Adrenal gland (tissue), 12 donors: ENCODE data around the gene VAMP2. TPM values are rescaled to one million over a fixed set of nuclear protein-coding genes. Genes with fewer than 3 reads are reported as not detected.

Source experiments
- DNase-seq, 7 donors: peaks; one replicate each; pipeline ENCODE4 v3.0.0-alpha.2; 2019 to 2020
- H3K27ac ChIP-seq, 5 donors: fragments of 200-600 bp; sonication (generic) in 4 of 5; 1 replicate in 3 of 5; 2 replicates in 2 of 5; pipeline versions ENCODE4 v1.5.1 to v1.8.0; 2016 to 2020; ENCODE audit warnings: mild to moderate bottlenecking in 1 of 5
- H3K27me3 ChIP-seq: fragments of 200-600 bp; 2 replicates; pipeline ENCODE4 v1.8.0; 2021
- H3K36me3 ChIP-seq, 2 donors: fragments of 200-600 bp; replicated peaks in 1 of 2; 1 replicate in 1 of 2; 2 replicates in 1 of 2; pipeline versions ENCODE4 v1.5.1 to v1.8.0; 2018 to 2022
- H3K4me1 ChIP-seq, 2 donors: fragments of 200-600 bp; replicated peaks in 1 of 2; 1 replicate in 1 of 2; 2 replicates in 1 of 2; pipeline versions ENCODE4 v1.5.1 to v1.8.0; 2018 to 2021
- H3K4me3 ChIP-seq, 4 donors: fragments of 200-600 bp; sonication (generic) in 3 of 4; one replicate each; pipeline ENCODE4 v1.5.1; 2016 to 2018
- H3K9me3 ChIP-seq, 3 donors: fragments of 200-600 bp; sonication (generic) in 1 of 3; replicated peaks in 1 of 3; 1 replicate in 2 of 3; 2 replicates in 1 of 3; pipeline versions ENCODE4 v1.5.1 to v1.8.0; 2016 to 2021
- POLR2A ChIP-seq, 2 donors: fragments of 450-650 bp; IDR thresholded peaks; one replicate each; pipeline ENCODE4 v1.6.1; 2017; ENCODE audit warnings: antibody characterized with exemption in 2 of 2, mild to moderate bottlenecking in 2 of 2, moderate library complexity in 1 of 2
- WGBS, 4 donors: extraction: QIAGEN DNeasy Blood & Tissue Kit in 2 of 4; methylation state at CpG; one replicate each; pipeline versions ENCODE4 v1.1.5 to v1.1.7; 2013 to 2017; 5-methylcytosine and 5-hydroxymethylcytosine counted together
- intact Hi-C, 2 donors: fragments of 100-400 bp; cut with DNase I; formaldehyde crosslinking; loops; one replicate each; pipeline versions ENCODE4 v1.14.1 to v1.15.0; 2022 to 2023
- polyA plus RNA-seq, 3 donors: library from polyadenylated mRNA; stranded (reverse); fragments of 200-250 nt in 2 of 3; fragments of 350-450 nt in 1 of 3; fragmentation: Illumina TruSeq in 1 of 3; extraction: RNeasy Lipid Tissue Mini Kit (QIAGEN cat#74804) in 1 of 3; gene quantifications; one replicate each; pipeline ENCODE4 v1.2.3, GENCODE V29; 2013 to 2014
- total RNA-seq, 9 donors: library from RNA; depleted of rRNA in 4 of 9; stranded (reverse); fragments of >200 nt in 4 of 9; fragments of 120-200 nt in 1 of 9; fragmentation: NEBNext Ultra II Directional in 1 of 9; extraction: Animal tissue kit (Norgen Biotek cat#: 25700) in 1 of 9; gene quantifications; one replicate each; pipeline versions ENCODE4 v1.1.0 to v1.2.4, GENCODE V29; 2013 to 2023
- TF ChIP-seq, protein P1 (sequence below), 6 experiments: fragments of 450-650 bp in 4 of 6; fragments of 200-600 bp in 2 of 6; sonication (generic) in 1 of 6; IDR thresholded peaks; 1 replicate in 5 of 6; 2 replicates in 1 of 6; pipeline versions ENCODE4 v1.5.1 to v1.8.0; 2016 to 2021; ENCODE audit warnings: antibody characterized with exemption in 6 of 6, mild to moderate bottlenecking in 2 of 6, moderate library complexity in 1 of 6
- donor health status: healthy with polysubstance abuse.
- donor health status: Bipolar disorder and iron deficiency.
- donor health status: DM: yes; HTN: yes; CAD: no.
- donor health status: DM: no; HTN: no; CAD: no.
- donor health status: DM: no; HTN: no; CAD: no.
- donor health status: DM: yes; HTN: yes; CAD: no.

VAMP2 gene
- total and polyA plus RNA-seq, 12 donors: 18.8 to 206 (median 73.5) TPM

DNA sequence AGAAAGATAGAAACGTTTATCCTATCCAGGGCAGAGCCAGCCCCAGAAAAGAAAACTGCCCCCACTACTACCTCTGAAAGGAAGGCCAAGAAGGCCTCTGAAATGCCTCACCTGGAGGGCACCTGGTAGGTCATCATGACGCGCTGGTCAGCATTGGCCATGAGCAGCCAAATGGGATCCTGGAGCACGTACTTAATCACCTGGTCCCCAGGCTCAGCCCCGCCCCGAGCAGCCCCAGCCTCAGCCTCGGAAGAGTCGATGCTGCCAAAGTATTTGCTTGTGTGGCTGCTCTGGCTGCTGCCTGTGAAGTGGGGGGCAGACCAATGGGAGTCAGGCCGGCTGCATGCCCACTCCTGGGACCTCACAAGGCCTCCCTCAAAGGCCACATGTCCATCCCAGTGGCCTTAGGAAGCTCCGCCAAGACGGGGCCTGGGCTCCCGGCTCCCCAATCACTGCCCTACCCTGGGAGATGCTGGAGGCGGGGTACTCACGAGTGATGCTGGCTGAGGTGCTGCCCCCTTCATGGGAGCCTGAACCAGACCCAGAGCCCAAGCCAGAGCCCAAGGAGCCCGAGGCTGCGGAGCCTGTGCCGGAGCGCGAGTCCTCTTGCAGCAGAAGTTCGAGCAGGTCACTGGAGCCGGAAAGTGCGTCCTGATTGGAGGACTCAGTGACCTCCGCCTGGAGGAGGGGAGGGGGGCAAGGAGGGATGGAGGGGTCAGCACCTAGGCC is 20.4 kb downstream of the VAMP2 start:
- H3K27ac ChIP-seq: peak overlapping the region in 2 of 5 donors; percentile 4 to 90
- peaks cover 0 to 24% of the 10 kb centered on the region in 2 donors for H3K4me1 ChIP-seq
- H3K4me3 ChIP-seq: no peak overlapping the region
- 72 to 86% (median 76%) methylated on average over 7 to 23 of the region's 23 CpGs for WGBS, 4 donors
- peak in 4 of 7 donors; percentile 34 to 55 (median 38) for DNase-seq
- intact Hi-C loops: no loop called here
- TF ChIP-seq, protein P1, sequence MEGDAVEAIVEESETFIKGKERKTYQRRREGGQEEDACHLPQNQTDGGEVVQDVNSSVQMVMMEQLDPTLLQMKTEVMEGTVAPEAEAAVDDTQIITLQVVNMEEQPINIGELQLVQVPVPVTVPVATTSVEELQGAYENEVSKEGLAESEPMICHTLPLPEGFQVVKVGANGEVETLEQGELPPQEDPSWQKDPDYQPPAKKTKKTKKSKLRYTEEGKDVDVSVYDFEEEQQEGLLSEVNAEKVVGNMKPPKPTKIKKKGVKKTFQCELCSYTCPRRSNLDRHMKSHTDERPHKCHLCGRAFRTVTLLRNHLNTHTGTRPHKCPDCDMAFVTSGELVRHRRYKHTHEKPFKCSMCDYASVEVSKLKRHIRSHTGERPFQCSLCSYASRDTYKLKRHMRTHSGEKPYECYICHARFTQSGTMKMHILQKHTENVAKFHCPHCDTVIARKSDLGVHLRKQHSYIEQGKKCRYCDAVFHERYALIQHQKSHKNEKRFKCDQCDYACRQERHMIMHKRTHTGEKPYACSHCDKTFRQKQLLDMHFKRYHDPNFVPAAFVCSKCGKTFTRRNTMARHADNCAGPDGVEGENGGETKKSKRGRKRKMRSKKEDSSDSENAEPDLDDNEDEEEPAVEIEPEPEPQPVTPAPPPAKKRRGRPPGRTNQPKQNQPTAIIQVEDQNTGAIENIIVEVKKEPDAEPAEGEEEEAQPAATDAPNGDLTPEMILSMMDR (IDR thresholded peaks at IDR 0.05): no peak
- no peak for TF ChIP-seq POLR2A (IDR thresholded peaks at IDR 0.05)
- peaks cover 0 to 81% of the 10 kb centered on the region in 2 donors for H3K36me3 ChIP-seq
- H3K27me3 ChIP-seq: no peaks in the 10 kb centered on the region
- no peaks in the 10 kb centered on the region for H3K9me3 ChIP-seq

DNA sequence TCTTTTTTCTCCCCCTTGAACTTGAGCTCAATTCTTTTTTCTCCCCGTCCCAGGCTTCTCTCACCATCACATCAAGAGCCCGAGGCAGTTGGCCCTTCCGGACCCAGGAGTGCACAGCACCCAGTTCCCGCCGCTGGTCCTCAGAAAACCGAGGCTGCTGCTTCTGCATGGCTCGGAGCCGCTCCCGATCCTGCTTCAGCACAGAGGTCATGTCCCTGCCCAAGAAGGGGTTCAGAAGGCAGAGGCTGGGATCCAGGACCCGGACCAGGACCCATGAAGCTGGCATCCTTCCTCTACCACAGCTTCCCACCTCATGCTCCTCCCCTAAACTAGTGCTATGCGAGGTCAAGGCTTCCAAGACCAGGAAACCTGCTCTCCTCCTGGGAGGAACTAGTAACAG is 21.0 kb downstream of the VAMP2 start:
- intact Hi-C loops: no loop called here
- no peaks in the 10 kb centered on the region for H3K27me3 ChIP-seq
- peaks cover 0 to 18% of the 10 kb centered on the region in 2 donors for H3K4me1 ChIP-seq
- 84 to 88% (median 87%) methylated on average over 10 to 11 of the region's 11 CpGs for WGBS, 4 donors
- no peak overlapping the region for H3K4me3 ChIP-seq
- peak overlapping the region in 1 of 5 donors; percentile 90 for H3K27ac ChIP-seq
- no peak for TF ChIP-seq POLR2A (IDR thresholded peaks at IDR 0.05)
- TF ChIP-seq, protein P1 (IDR thresholded peaks at IDR 0.05): no peak
- DNase-seq: peak in 3 of 7 donors; percentile 29 to 37 (median 31)
- H3K9me3 ChIP-seq: no peaks in the 10 kb centered on the region
- H3K36me3 ChIP-seq: peaks cover 0 to 75% of the 10 kb centered on the region in 2 donors

DNA sequence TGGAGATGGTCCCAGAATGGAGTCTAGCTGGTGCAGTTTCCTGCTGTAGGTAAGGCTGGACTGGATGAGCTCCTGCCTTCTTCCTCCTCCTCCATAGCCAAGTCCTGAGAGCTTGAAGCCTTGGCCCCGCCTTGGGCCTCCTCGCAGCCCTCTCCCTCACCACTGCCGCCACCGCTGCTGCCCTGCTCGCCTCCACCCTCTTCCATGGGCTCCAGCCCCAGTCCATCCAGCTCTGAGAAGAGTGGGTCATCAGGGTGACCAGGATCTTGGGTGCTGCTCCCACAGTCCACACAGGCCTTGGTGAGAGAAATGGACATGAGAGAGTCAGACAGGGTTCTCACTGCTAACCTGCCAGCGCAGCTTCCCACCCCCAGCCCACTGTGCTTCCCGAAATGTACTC is 21.7 kb downstream of the VAMP2 start:
- Histone ChIP-seq H3K27ac (peak overlapping the region in 2 of 5 donors; percentile 40 to 90), H3K4me1 (peaks cover 0 to 14% of the 10 kb centered on the region in 2 donors), H3K9me3 (no peaks in the 10 kb centered on the region), H3K27me3 (no peaks in the 10 kb centered on the region), H3K36me3 (peaks cover 0 to 68% of the 10 kb centered on the region in 2 donors), H3K4me3 (no peak overlapping the region)
- peak in 3 of 7 donors; percentile 33 to 59 (median 49) for DNase-seq
- TF ChIP-seq, protein P1 (IDR thresholded peaks at IDR 0.05): no peak
- no peak for TF ChIP-seq POLR2A (IDR thresholded peaks at IDR 0.05)
- intact Hi-C loops: no loop called here
- 87 to 95% (median 94%) methylated on average over 5 to 7 of the region's 7 CpGs for WGBS, 4 donors

GRCh38 chr17:8140065-8141029 is 22.4 kb downstream of the VAMP2 start:
- H3K27ac ChIP-seq: peak overlapping the region in 3 of 5 donors; percentile 76 to 90 (median 89)
- peaks cover 0 to 61% of the 10 kb centered on the region in 2 donors for H3K36me3 ChIP-seq
- H3K4me3 ChIP-seq: no peak overlapping the region
- H3K4me1 ChIP-seq: peaks cover 0 to 14% of the 10 kb centered on the region in 2 donors
- no peaks in the 10 kb centered on the region for H3K9me3 ChIP-seq
- no peaks in the 10 kb centered on the region for H3K27me3 ChIP-seq
- DNase-seq: peak; percentile 39 to 64 (median 55)
- 71 to 76% (median 73%) methylated on average over 18 of the region's 18 CpGs for WGBS, 4 donors
- intact Hi-C loops: no loop called here
- TF ChIP-seq, protein P1 (IDR thresholded peaks at IDR 0.05): no peak
- TF ChIP-seq POLR2A (IDR thresholded peaks at IDR 0.05): no peak
